Activated CD4-positive, alpha-beta T cell treated with anti-CD3 and anti-CD28 coated beads, Interleukin-2, amount 10 ng/mL, durations not matched to agents 7 days and 5 days (primary cell): ENCODE measurements around the gene SGPP1. TPM values are rescaled to one million over a fixed set of nuclear protein-coding genes. Genes with fewer than 3 reads are reported as not detected.
"Not testable (repeated sequence)": the region's sequence is repeated elsewhere in the genome, so short reads cannot be mapped to it uniquely, and the experiment has no call there.

Experiments
- CTCF ChIA-PET: fragments of 350-600 bp; sonication (Branson Sonifier 250); formaldehyde crosslinking; loops from one replicate; lab custom pipeline; 2021; ENCODE audit warnings: antibody characterized with exemption; lab: Charles Lee
- POLR2A ChIA-PET: fragments of 350-600 bp; sonication (Branson Sonifier 250); formaldehyde crosslinking; loops from one replicate; lab custom pipeline; 2021; ENCODE audit warnings: antibody characterized with exemption; lab: Charles Lee
- DNase-seq: peaks from one replicate; pipeline ENCODE4 v3.0.0-alpha.2; 2020
- H3K27ac Mint-ChIP-seq: one replicate; pipeline ENCODE4 v1.8.0; 2021; ENCODE audit warnings: mild to moderate bottlenecking, moderate library complexity, mixed read lengths
- H3K27me3 Mint-ChIP-seq: one replicate; pipeline ENCODE4 v1.8.0; 2021; ENCODE audit warnings: mixed read lengths
- H3K36me3 Mint-ChIP-seq: one replicate; pipeline ENCODE4 v1.8.0; 2021; ENCODE audit warnings: low read depth, mixed read lengths
- H3K4me1 Mint-ChIP-seq: one replicate; pipeline ENCODE4 v1.8.0; 2021; ENCODE audit warnings: mixed read lengths
- H3K4me3 Mint-ChIP-seq: one replicate; pipeline ENCODE4 v1.8.0; 2021; ENCODE audit warnings: mild to moderate bottlenecking, moderate library complexity, mixed read lengths
- H3K9me3 Mint-ChIP-seq: one replicate; pipeline ENCODE4 v1.8.0; 2021; ENCODE audit warnings: mixed read lengths
- total RNA-seq, 2 experiments: library from RNA; stranded (reverse); gene quantifications; one replicate each; pipeline ENCODE4 v1.2.3, GENCODE V29; 2021

SGPP1 gene
- total RNA-seq, 2 experiments from 2014 or later = 20.0 to 23.0 TPM

- no peak for DNase-seq
- H3K4me1 Mint-ChIP-seq = peaks cover 6% of the 10 kb centered on the region
- no peak overlapping the region for H3K27ac Mint-ChIP-seq
- POLR2A ChIA-PET = no interaction called here
- no peaks in the 10 kb centered on the region for H3K36me3 Mint-ChIP-seq
- H3K9me3 Mint-ChIP-seq = no peaks in the 10 kb centered on the region
- no peak overlapping the region for H3K4me3 Mint-ChIP-seq
- CTCF ChIA-PET = interaction anchor here (0.7 kb wide), 1 partner anchor 240 kb away, joined by 4 read pairs; no protein-coding TSS in a partner anchor
- H3K27me3 Mint-ChIP-seq = no peaks in the 10 kb centered on the region
These were observed 24.7 kb upstream of the SGPP1 start for GRCh38 chr14:63752449-63753169.

- CTCF ChIA-PET = interaction anchor here (0.7 kb wide), 1 partner anchor 134 kb away, joined by 4 read pairs; no protein-coding TSS in a partner anchor
- H3K9me3 Mint-ChIP-seq, DNase-seq, H3K36me3 Mint-ChIP-seq, H3K27me3 Mint-ChIP-seq, H3K27ac Mint-ChIP-seq, POLR2A ChIA-PET, H3K4me3 Mint-ChIP-seq: not testable (repeated sequence)
- H3K4me1 Mint-ChIP-seq = peaks cover 13% of the 10 kb centered on the region
These were observed 23.2 kb upstream of the SGPP1 start for GRCh38 chr14:63751076-63751475.

GRCh38 chr14:63747846-63748245, 20.0 kb upstream of the SGPP1 start:
- peaks cover 21% of the 10 kb centered on the region for H3K4me1 Mint-ChIP-seq
- H3K9me3 Mint-ChIP-seq = no peaks in the 10 kb centered on the region
- H3K27ac Mint-ChIP-seq = no peak overlapping the region
- DNase-seq = no peak
- no peak overlapping the region for H3K4me3 Mint-ChIP-seq
- H3K36me3 Mint-ChIP-seq = no peaks in the 10 kb centered on the region
- ChIA-PET POLR2A (no interaction called here), CTCF (interaction anchor here (1.3 kb wide), 1 partner anchor 95 kb away, joined by 3 read pairs; no protein-coding TSS in a partner anchor)
- H3K27me3 Mint-ChIP-seq = peaks cover 1% of the 10 kb centered on the region

- ChIA-PET CTCF (interaction anchor here (1.0 kb wide), 2 partner anchors 9 to 18 kb away, joined by 3 read pairs; partner anchors contain the start of gene SGPP1), POLR2A (interaction anchor here (0.6 kb wide), 1 partner anchor 1302 kb away, joined by 3 read pairs; no protein-coding TSS in a partner anchor)
- peak; percentile 20 for DNase-seq
- no peak overlapping the region for H3K4me3 Mint-ChIP-seq
- H3K36me3 Mint-ChIP-seq = no peaks in the 10 kb centered on the region
- H3K27ac Mint-ChIP-seq = no peak overlapping the region
- H3K9me3 Mint-ChIP-seq = no peaks in the 10 kb centered on the region
- peaks cover 1% of the 10 kb centered on the region for H3K27me3 Mint-ChIP-seq
- peaks cover 18% of the 10 kb centered on the region for H3K4me1 Mint-ChIP-seq
These were observed 18.1 kb upstream of the SGPP1 start for GRCh38 chr14:63745858-63746425.

GRCh38 chr14:63745272-63745671, 17.4 kb upstream of the SGPP1 start:
- Mint-ChIP-seq H3K4me1 (peaks cover 18% of the 10 kb centered on the region), H3K4me3 (no peak overlapping the region), H3K27ac (no peak overlapping the region), H3K9me3 (no peaks in the 10 kb centered on the region), H3K36me3 (no peaks in the 10 kb centered on the region), H3K27me3 (peaks cover 1% of the 10 kb centered on the region)
- no peak for DNase-seq
- CTCF ChIA-PET = no interaction called here
- POLR2A ChIA-PET = no interaction called here

- Mint-ChIP-seq H3K9me3 (peaks cover 2% of the 10 kb centered on the region), H3K4me1 (peaks cover 19% of the 10 kb centered on the region), H3K27ac (peak overlapping the region; percentile 95), H3K4me3 (peak overlapping the region; percentile 55), H3K36me3 (no peaks in the 10 kb centered on the region), H3K27me3 (peaks cover 5% of the 10 kb centered on the region)
- POLR2A ChIA-PET = no interaction called here
- peak; percentile 38 for DNase-seq
- CTCF ChIA-PET = interaction anchor here (1.8 kb wide), 1 partner anchor 12 kb away, joined by 5 read pairs; no protein-coding TSS in a partner anchor
These were observed 9.7 kb upstream of the SGPP1 start for GRCh38 chr14:63737582-63738006.

- Mint-ChIP-seq H3K4me3 (no peak overlapping the region), H3K36me3 (no peaks in the 10 kb centered on the region), H3K27me3 (peaks cover 13% of the 10 kb centered on the region), H3K9me3 (peaks cover 2% of the 10 kb centered on the region), H3K4me1 (peaks cover 19% of the 10 kb centered on the region), H3K27ac (no peak overlapping the region)
- POLR2A ChIA-PET = no interaction called here
- no peak for DNase-seq
- CTCF ChIA-PET = interaction anchor here (0.6 kb wide), 1 partner anchor 666 kb away, joined by 3 read pairs; no protein-coding TSS in a partner anchor
These were observed 7.9 kb upstream of the SGPP1 start for GRCh38 chr14:63735720-63736119.

- ChIA-PET CTCF (no interaction called here), POLR2A (no interaction called here)
- Mint-ChIP-seq H3K27ac (no peak overlapping the region), H3K9me3 (peaks cover 2% of the 10 kb centered on the region), H3K4me3 (no peak overlapping the region), H3K36me3 (peaks cover 3% of the 10 kb centered on the region), H3K4me1 (peaks cover 22% of the 10 kb centered on the region), H3K27me3 (peaks cover 15% of the 10 kb centered on the region)
- DNase-seq = no peak
These were observed 2.8 kb upstream of the SGPP1 start for GRCh38 chr14:63730659-63731058.

GRCh38 chr14:63727231-63727735, 582 bp downstream of the SGPP1 start:
- peak overlapping the region; percentile 99 for H3K4me3 Mint-ChIP-seq
- H3K36me3 Mint-ChIP-seq = peaks cover 13% of the 10 kb centered on the region
- CTCF ChIA-PET = interaction anchor here (1.1 to 1.4 kb wide), 4 partner anchors 19 to 89 kb away, joined by 3 to 4 read pairs (median 3); no protein-coding TSS in a partner anchor

GRCh38 chr14:63726499-63726898, 1.4 kb downstream of the SGPP1 start:
- peaks cover under 1% of the 10 kb centered on the region for H3K9me3 Mint-ChIP-seq
- peak overlapping the region; percentile 66 for H3K27ac Mint-ChIP-seq
- ChIA-PET CTCF (interaction anchor here (0.9 to 1.4 kb wide), 3 partner anchors 11 to 88 kb away, joined by 3 to 5 read pairs (median 3); no protein-coding TSS in a partner anchor), POLR2A (interaction anchor here (0.6 kb wide), 1 partner anchor 10 kb away, joined by 4 read pairs; no protein-coding TSS in a partner anchor)
- peaks cover 6% of the 10 kb centered on the region for H3K27me3 Mint-ChIP-seq
- peaks cover 43% of the 10 kb centered on the region for H3K4me1 Mint-ChIP-seq
- H3K4me3 Mint-ChIP-seq = peak overlapping the region; percentile 99
- peaks cover 15% of the 10 kb centered on the region for H3K36me3 Mint-ChIP-seq
- DNase-seq = no peak

More at GRCh38 chr14:63727231-63727735, 582 bp downstream of the SGPP1 start:
- POLR2A ChIA-PET = interaction anchor here (0.6 kb wide), 1 partner anchor 43 kb away, joined by 3 read pairs; no protein-coding TSS in a partner anchor
- peak overlapping the region; percentile 98 for H3K27ac Mint-ChIP-seq
- peaks cover 42% of the 10 kb centered on the region for H3K4me1 Mint-ChIP-seq
- H3K9me3 Mint-ChIP-seq = no peaks in the 10 kb centered on the region
- DNase-seq = peak; percentile 17
- H3K27me3 Mint-ChIP-seq = peaks cover 10% of the 10 kb centered on the region

- POLR2A ChIA-PET = interaction anchor here (0.6 kb wide), 1 partner anchor 9 kb away, joined by 4 read pairs; no protein-coding TSS in a partner anchor
- H3K36me3 Mint-ChIP-seq = peaks cover 20% of the 10 kb centered on the region
- CTCF ChIA-PET = interaction anchor here (0.9 to 1.4 kb wide), 7 partner anchors 9 to 88 kb away, joined by 3 to 5 read pairs (median 3); no protein-coding TSS in a partner anchor
These were observed 1.9 kb downstream of the SGPP1 start for GRCh38 chr14:63725786-63726460.

GRCh38 chr14:63717702-63718101, 10.2 kb downstream of the SGPP1 start:
- Mint-ChIP-seq H3K4me1 (peaks cover 14% of the 10 kb centered on the region), H3K9me3 (peaks cover 26% of the 10 kb centered on the region), H3K27ac (no peak overlapping the region), H3K36me3 (peaks cover 53% of the 10 kb centered on the region), H3K4me3 (no peak overlapping the region), H3K27me3 (no peaks in the 10 kb centered on the region)
- ChIA-PET POLR2A (interaction anchor here (0.6 kb wide), 1 partner anchor 75 kb away, joined by 3 read pairs; no protein-coding TSS in a partner anchor), CTCF (no interaction called here)
- DNase-seq = no peak

More at GRCh38 chr14:63725786-63726460, 1.9 kb downstream of the SGPP1 start:
- peaks cover 44% of the 10 kb centered on the region for H3K4me1 Mint-ChIP-seq
- H3K27me3 Mint-ChIP-seq = peaks cover 4% of the 10 kb centered on the region
- peaks cover 2% of the 10 kb centered on the region for H3K9me3 Mint-ChIP-seq
- DNase-seq = no peak
- H3K27ac Mint-ChIP-seq = peak overlapping the region; percentile 66
- H3K4me3 Mint-ChIP-seq = peak overlapping the region; percentile 99
